ENCODE measurements around the gene WDR90.

Gene WDR90

DNA sequence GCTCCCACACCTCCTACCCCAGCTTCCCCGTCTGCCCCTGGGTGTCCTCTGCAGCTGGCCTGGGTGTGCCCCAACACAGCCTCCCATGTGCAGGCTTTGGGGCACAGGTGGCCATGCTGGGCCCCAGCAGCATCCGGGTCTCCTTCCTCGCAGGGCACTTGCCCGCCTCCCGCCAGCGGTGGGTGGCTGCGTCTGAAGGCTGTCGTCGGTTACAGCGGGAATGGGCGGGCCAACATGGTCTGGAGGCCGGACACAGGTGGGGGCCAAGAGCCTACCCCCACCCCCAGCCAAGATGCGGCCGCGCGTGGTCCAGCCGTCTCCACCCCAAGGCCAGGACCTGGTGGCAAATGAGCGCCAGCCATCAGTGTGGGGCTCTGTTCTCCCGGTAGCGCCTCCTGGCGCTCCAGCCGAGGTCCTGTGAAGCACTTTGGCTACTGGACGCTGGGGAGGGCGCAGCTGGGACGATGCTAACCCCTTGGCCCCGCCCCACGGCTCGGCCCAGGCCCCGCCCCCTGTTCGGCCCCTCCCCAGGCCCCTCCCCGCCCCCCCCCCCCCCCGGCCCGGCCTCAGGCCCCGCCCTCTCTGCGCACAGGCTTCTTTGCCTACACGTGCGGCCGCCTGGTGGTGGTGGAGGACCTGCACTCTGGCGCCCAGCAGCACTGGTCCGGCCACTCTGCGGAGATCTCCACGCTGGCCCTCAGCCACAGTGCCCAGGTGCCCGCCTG lies 11.5 kb downstream of the WDR90 start:
- peak; percentile 52 for DNase-seq (ENCODE audit: low read depth)

GRCh38 chr16:661184-661821 lies 12.1 kb downstream of the WDR90 start:
- DNase-seq (ENCODE audit: low read depth) = no peak

DNA sequence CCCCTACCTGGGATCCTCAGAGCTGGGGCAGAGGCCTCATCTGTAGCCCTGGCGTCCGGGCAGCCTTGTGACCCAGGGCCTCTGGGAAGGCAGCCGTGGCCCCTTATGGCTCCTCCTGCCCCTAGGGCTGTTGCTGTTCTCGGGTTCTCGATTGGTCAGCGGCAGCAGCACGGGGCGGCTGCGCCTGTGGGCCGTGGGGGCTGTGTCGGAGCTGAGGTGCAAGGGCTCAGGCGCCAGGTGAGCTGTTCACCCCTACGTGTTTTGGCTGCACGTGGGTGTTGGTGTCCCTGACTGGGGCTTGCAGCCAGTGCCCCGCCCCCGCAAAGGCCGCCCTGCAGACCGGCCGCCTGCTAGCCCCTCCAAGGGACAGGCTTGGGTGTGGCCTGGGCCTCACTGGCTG lies 12.9 kb downstream of the WDR90 start:
- no peak for DNase-seq (ENCODE audit: low read depth)

GRCh38 chr16:662597-662996 lies 13.4 kb downstream of the WDR90 start:
- DNase-seq (ENCODE audit: low read depth) = no peak

DNA sequence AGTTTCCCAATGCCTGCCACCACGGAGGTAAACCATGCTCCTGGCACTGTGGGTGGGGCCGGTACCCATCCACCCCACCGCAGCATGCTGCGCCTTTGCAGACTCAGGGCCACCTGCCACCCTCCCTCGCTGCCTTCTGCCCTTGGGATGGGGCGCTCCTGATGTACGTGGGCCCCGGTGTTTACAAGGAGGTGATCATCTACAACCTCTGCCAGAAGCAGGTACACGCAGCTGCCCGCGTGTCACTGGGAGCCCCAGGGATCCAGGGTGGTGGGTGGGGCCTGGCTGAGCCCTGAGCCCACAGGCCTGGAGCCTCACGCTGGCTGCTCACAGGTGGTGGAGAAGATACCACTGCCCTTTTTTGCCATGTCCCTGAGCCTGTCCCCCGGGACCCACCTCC lies 17.4 kb downstream of the WDR90 start:
- DNase-seq (ENCODE audit: low read depth) = no peak

DNA sequence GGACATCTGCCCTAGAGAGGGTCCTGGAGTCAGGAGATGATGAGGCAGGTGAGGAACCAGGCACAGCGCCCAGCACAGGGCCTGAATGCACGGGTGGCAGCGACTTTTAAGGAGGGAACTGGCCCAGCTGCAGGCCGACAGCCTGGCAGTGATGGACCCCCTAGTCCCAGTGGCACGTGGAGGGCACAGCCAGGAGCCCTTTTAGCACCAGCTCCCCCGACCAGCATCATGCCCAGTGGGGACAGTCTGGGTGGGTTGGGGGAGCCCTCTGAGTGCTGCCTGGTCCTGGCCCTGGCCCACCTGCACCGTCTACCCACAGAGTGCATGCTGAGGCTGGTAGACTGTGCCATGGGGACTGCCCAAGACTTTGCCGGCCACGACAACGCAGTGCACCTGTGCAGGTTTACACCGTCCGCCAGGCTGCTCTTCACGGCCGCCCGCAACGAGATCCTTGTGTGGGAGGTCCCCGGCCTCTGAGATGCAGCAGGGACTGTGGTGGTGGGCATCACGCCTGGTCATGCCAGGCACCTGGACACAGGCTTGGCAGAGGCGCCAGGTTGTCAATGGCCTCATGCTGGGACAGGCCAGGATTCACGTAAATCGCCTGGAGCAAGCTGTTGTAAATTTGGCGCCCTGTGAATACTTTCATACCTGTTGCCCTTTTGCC lies 18.1 kb downstream of the WDR90 start:
- DNase-seq (ENCODE audit: low read depth) = no peak

DNA sequence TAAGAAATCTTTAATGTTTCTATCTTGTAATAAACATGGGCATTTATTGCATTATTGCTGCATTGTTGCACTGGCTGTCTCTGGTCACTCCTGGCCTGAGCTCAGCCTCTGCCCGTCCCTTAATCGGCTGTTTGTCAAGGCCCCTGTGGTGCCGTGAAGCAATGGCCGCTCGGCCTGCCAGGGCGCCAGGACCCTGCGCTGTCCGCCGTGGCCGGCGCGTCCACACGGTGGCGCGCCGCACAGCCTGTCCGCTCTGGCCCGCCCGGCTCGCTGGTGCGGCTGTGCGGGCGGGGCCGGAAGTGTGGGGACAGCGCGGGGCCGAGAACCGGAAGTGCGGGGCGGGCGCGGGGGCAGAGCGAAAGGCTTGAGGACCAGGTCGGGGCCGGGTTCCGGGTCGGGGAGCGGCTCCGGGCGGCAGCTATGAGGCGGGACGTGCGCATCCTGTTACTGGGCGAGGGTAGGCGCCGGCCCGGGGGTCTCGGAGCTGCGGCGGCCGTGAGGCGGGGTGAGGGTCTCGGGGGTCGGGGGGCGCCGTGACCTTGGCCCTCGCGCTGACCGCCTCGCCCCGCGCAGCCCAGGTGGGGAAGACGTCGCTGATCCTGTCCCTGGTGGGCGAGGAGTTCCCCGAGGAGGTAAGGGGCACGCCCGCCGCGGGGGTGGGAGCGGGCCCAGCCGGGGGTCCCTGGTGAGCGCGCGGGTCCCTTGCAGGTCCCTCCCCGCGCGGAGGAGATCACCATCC lies 18.8 kb downstream of the WDR90 start, which contains the start of gene RHOT2:
Gene RHOT2, plus strand, starts transcription at position 353 of the 739 bp plus-strand sequence. Its CDS starts 68 bp downstream, at position 421.
- DNase-seq (ENCODE audit: low read depth) = peak; percentile 91

GRCh38 chr16:668519-669171 lies 19.5 kb downstream of the WDR90 start:
- no peak for DNase-seq (ENCODE audit: low read depth)

- no peak for DNase-seq (ENCODE audit: low read depth)
Measured at GRCh38 chr16:669666-670065, 20.5 kb downstream of the WDR90 start.

GRCh38 chr16:670485-671352 lies 21.6 kb downstream of the WDR90 start:
- DNase-seq (ENCODE audit: low read depth) = no peak

- no peak for DNase-seq (ENCODE audit: low read depth)
Measured at GRCh38 chr16:671353-672131, 22.4 kb downstream of the WDR90 start.

- DNase-seq (ENCODE audit: low read depth) = no peak
Measured at GRCh38 chr16:672371-672770, 23.2 kb downstream of the WDR90 start.

DNA sequence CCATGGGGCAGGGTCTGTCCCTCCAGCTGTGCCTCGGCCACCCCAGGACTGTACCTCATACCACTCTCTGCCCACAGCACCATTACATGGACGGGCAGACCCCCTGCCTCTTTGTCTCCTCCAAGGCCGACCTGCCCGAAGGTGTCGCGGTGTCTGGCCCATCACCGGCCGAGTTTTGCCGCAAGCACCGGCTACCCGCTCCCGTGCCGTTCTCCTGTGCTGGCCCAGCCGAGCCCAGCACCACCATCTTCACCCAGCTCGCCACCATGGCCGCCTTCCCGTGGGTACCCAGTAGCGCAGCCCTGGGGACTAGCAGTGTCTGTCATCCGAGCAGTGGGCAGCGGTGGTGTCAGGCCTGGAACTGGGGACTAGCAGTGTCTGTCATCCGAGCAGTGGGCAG lies 23.7 kb downstream of the WDR90 start:
- no peak for DNase-seq (ENCODE audit: low read depth)

GRCh38 chr16:673399-673991 lies 24.3 kb downstream of the WDR90 start:
- DNase-seq (ENCODE audit: low read depth) = no peak

- DNase-seq (ENCODE audit: low read depth) = no peak
Measured at GRCh38 chr16:674214-674881, 25.2 kb downstream of the WDR90 start.

- DNase-seq (ENCODE audit: low read depth) = no peak
Measured at GRCh38 chr16:674968-675883, 26.1 kb downstream of the WDR90 start, which contains the start of gene RHBDL1. Gene RHBDL1, plus strand, starts transcription at chr16:675671. Its CDS starts 120 bp downstream, at chr16:675791.

DNA sequence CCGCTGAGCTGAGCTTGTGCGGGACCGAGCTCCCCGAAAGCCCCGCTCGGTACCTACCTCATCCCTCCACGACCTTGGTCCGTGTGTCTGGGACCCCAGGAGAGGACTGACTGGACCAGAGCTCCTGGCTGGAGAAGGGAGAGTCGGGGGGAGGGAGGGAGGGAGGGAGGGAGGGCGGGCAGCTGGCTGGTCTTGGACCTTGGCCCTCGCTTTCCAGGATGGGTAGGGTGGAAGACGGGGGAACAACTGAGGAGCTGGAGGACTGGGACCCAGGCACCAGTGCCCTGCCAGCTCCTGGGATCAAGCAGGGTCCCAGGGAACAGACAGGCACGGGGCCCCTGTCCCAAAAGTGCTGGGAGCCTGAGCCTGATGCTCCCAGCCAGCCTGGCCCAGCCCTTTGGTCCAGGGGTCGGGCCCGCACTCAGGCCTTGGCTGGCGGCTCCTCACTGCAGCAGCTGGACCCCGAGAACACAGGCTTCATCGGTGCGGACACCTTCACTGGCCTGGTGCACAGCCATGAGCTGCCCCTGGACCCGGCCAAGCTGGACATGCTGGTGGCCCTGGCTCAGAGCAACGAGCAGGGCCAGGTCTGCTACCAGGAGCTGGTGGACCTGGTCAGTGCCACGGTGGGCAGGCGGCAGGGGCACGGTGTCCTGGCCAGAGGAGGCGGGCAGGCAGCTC lies 26.9 kb downstream of the WDR90 start:
- no peak for DNase-seq (ENCODE audit: low read depth)

DNA sequence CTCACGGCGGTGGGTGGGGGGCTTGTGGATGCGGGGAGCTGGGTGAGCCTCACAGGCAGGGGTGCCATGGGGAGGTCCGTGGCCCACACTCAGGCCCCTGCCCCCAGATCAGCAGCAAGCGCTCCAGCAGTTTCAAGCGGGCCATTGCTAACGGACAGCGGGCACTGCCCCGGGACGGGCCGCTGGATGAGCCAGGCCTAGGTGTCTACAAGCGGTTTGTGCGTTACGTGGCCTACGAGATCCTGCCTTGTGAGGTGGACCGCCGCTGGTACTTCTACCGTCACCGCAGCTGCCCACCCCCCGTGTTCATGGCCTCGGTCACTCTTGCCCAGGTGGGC lies 27.4 kb downstream of the WDR90 start:
- DNase-seq (ENCODE audit: low read depth) = no peak

All from activated T-cell treated with anti-CD3 and anti-CD28 coated beads for 1 hour (primary cell).